ENCODE results near the gene CADPS2. TPM values are rescaled to one million over a fixed set of nuclear protein-coding genes. Genes with fewer than 3 reads are reported as not detected.

The CADPS2 gene
- total and polyA plus RNA-seq, 2 donors (not counting 1 experiment from before 2014, with no cell fraction given): 11.5 to 32.2 TPM

GRCh38 chr7:122369756-122370155 is 516.5 kb downstream of the CADPS2 start:
- TF ChIP-seq CTCF (conservative IDR thresholded peaks at IDR 0.05 in 1 of 2, IDR thresholded peaks at IDR 0.05 in 1 of 2; ENCODE audit: low read depth in 1 of 2, low read length in 2 of 2) (no peak), EZH2 (IDR thresholded peaks at IDR 0.05; ENCODE audit: low read length, missing control alignments) (no peak)
- H3K9me3 ChIP-seq (ENCODE audit: control insufficient read depth, insufficient read depth, low read depth, low read length): no peaks in the 10 kb centered on the region
- H3K4me2 ChIP-seq (ENCODE audit: extremely low read depth, insufficient read depth, low read length): no peak overlapping the region

GRCh38 chr7:122364761-122365280 is 521.4 kb downstream of the CADPS2 start:
- Histone ChIP-seq H3K4me1 (ENCODE audit: control insufficient read depth, extremely low read depth, insufficient read depth, low read length) (no peaks in the 10 kb centered on the region), H4K20me1 (ENCODE audit: control insufficient read depth, extremely low read depth, insufficient read depth, low read length) (no peaks in the 10 kb centered on the region), H2AFZ (ENCODE audit: low read length) (no peak overlapping the region), H3K36me3 (ENCODE audit: control insufficient read depth, insufficient read depth, low read length) (no peaks in the 10 kb centered on the region), H3K27me3 (ENCODE audit: control insufficient read depth, insufficient read depth, low read length) (no peaks in the 10 kb centered on the region), H3K27ac (ENCODE audit: insufficient read depth, low read length) (no peak overlapping the region), H3K4me3 (replicated peaks in 1 of 4; ENCODE audit: control extremely low read depth in 1 of 4, insufficient read depth in 1 of 4, low read depth in 3 of 4, low read length in 4 of 4) (no peak overlapping the region), H3K4me2 (ENCODE audit: extremely low read depth, insufficient read depth, low read length) (no peak overlapping the region), H3K9ac (ENCODE audit: insufficient read depth, low read length) (no peak overlapping the region), H3K79me2 (ENCODE audit: control insufficient read depth, insufficient read depth, low read length) (no peaks in the 10 kb centered on the region), H3K9me3 (ENCODE audit: control insufficient read depth, insufficient read depth, low read depth, low read length) (no peaks in the 10 kb centered on the region)
- TF ChIP-seq EZH2 (IDR thresholded peaks at IDR 0.05; ENCODE audit: low read length, missing control alignments) (no peak), CTCF (conservative IDR thresholded peaks at IDR 0.05 in 1 of 2, IDR thresholded peaks at IDR 0.05 in 1 of 2; ENCODE audit: low read depth in 1 of 2, low read length in 2 of 2) (no peak)
- DNase-seq (ENCODE audit: low read depth in 2 of 2): no peak

More at GRCh38 chr7:122369756-122370155, 516.5 kb downstream of the CADPS2 start:
- no peak overlapping the region for H2AFZ ChIP-seq (ENCODE audit: low read length)
- H4K20me1 ChIP-seq (ENCODE audit: control insufficient read depth, extremely low read depth, insufficient read depth, low read length): no peaks in the 10 kb centered on the region
- no peaks in the 10 kb centered on the region for H3K79me2 ChIP-seq (ENCODE audit: control insufficient read depth, insufficient read depth, low read length)
- no peak for DNase-seq (ENCODE audit: low read depth in 2 of 2)
- no peak overlapping the region for H3K27ac ChIP-seq (ENCODE audit: insufficient read depth, low read length)
- H3K36me3 ChIP-seq (ENCODE audit: control insufficient read depth, insufficient read depth, low read length): no peaks in the 10 kb centered on the region
- H3K27me3 ChIP-seq (ENCODE audit: control insufficient read depth, insufficient read depth, low read length): no peaks in the 10 kb centered on the region
- H3K4me1 ChIP-seq (ENCODE audit: control insufficient read depth, extremely low read depth, insufficient read depth, low read length): no peaks in the 10 kb centered on the region
- no peak overlapping the region for H3K4me3 ChIP-seq (replicated peaks in 1 of 4; ENCODE audit: control extremely low read depth in 1 of 4, insufficient read depth in 1 of 4, low read depth in 3 of 4, low read length in 4 of 4)
- no peak overlapping the region for H3K9ac ChIP-seq (ENCODE audit: insufficient read depth, low read length)

- TF ChIP-seq EZH2 (IDR thresholded peaks at IDR 0.05; ENCODE audit: low read length, missing control alignments) (no peak), CTCF (conservative IDR thresholded peaks at IDR 0.05 in 1 of 2, IDR thresholded peaks at IDR 0.05 in 1 of 2; ENCODE audit: low read depth in 1 of 2, low read length in 2 of 2) (no peak)
- no peaks in the 10 kb centered on the region for H3K4me1 ChIP-seq (ENCODE audit: control insufficient read depth, extremely low read depth, insufficient read depth, low read length)
Measured at GRCh38 chr7:122363144-122363543, 523.1 kb downstream of the CADPS2 start.

More at GRCh38 chr7:122363144-122363543, 523.1 kb downstream of the CADPS2 start:
- H3K27ac ChIP-seq (ENCODE audit: insufficient read depth, low read length): no peak overlapping the region
- H3K4me3 ChIP-seq (replicated peaks in 1 of 4; ENCODE audit: control extremely low read depth in 1 of 4, insufficient read depth in 1 of 4, low read depth in 3 of 4, low read length in 4 of 4): no peak overlapping the region
- H3K4me2 ChIP-seq (ENCODE audit: extremely low read depth, insufficient read depth, low read length): no peak overlapping the region
- H3K9ac ChIP-seq (ENCODE audit: insufficient read depth, low read length): no peak overlapping the region
- H3K79me2 ChIP-seq (ENCODE audit: control insufficient read depth, insufficient read depth, low read length): no peaks in the 10 kb centered on the region
- DNase-seq (ENCODE audit: low read depth in 2 of 2): no peak
- H2AFZ ChIP-seq (ENCODE audit: low read length): no peak overlapping the region
- no peaks in the 10 kb centered on the region for H4K20me1 ChIP-seq (ENCODE audit: control insufficient read depth, extremely low read depth, insufficient read depth, low read length)
- H3K27me3 ChIP-seq (ENCODE audit: control insufficient read depth, insufficient read depth, low read length): no peaks in the 10 kb centered on the region
- H3K36me3 ChIP-seq (ENCODE audit: control insufficient read depth, insufficient read depth, low read length): no peaks in the 10 kb centered on the region
- H3K9me3 ChIP-seq (ENCODE audit: control insufficient read depth, insufficient read depth, low read depth, low read length): no peaks in the 10 kb centered on the region
